BLaER1 (cell line): ENCODE data around the gene PTRH1.

ENCODE experiments used
- H3K27ac ChIP-seq: shearing (Covaris generic); formaldehyde crosslinking; 2 replicates; pipeline ENCODE4 v1.8.1; 2022
- H3K27me3 ChIP-seq: shearing (Covaris generic); formaldehyde crosslinking; 2 replicates; pipeline ENCODE4 v1.8.1; 2022
- H3K36me3 ChIP-seq: shearing (Covaris generic); formaldehyde crosslinking; 2 replicates; pipeline ENCODE4 v1.8.1; 2022
- H3K4me1 ChIP-seq: shearing (Covaris generic); formaldehyde crosslinking; 2 replicates; pipeline ENCODE4 v1.8.1; 2022
- H3K4me2 ChIP-seq: shearing (Covaris generic); formaldehyde crosslinking; 2 replicates; pipeline ENCODE4 v1.8.1; 2022
- H3K4me3 ChIP-seq: shearing (Covaris generic); formaldehyde crosslinking; 2 replicates; pipeline ENCODE4 v1.8.1; 2022
- H3K9ac ChIP-seq: shearing (Covaris generic); formaldehyde crosslinking; 2 replicates; pipeline ENCODE4 v1.8.1; 2022
- H3K9me3 ChIP-seq: shearing (Covaris generic); formaldehyde crosslinking; 2 replicates; pipeline ENCODE4 v1.8.1; 2022
- H4K20me1 ChIP-seq: shearing (Covaris generic); formaldehyde crosslinking; 2 replicates; pipeline ENCODE4 v1.8.1; 2022
- Cebpa-rat ChIP-seq: shearing (Covaris generic); IDR thresholded peaks from 2 replicates; pipeline ENCODE4 v1.8.1; 2022

PTRH1 gene

GRCh38 chr9:127741831-127742434 lies 26.5 kb upstream of the PTRH1 start:
- H3K27me3 ChIP-seq, result no peaks in the 10 kb centered on the region
- H3K4me1 ChIP-seq, result peaks cover 4% of the 10 kb centered on the region
- no peak overlapping the region for H3K4me3 ChIP-seq
- no peak overlapping the region for H3K4me2 ChIP-seq
- H3K36me3 ChIP-seq, result peaks cover 93% of the 10 kb centered on the region
- peaks cover 50% of the 10 kb centered on the region for H4K20me1 ChIP-seq
- no peak overlapping the region for H3K27ac ChIP-seq
- no peaks in the 10 kb centered on the region for H3K9me3 ChIP-seq
- no peak for TF ChIP-seq Cebpa-rat
- no peak overlapping the region for H3K9ac ChIP-seq

DNA sequence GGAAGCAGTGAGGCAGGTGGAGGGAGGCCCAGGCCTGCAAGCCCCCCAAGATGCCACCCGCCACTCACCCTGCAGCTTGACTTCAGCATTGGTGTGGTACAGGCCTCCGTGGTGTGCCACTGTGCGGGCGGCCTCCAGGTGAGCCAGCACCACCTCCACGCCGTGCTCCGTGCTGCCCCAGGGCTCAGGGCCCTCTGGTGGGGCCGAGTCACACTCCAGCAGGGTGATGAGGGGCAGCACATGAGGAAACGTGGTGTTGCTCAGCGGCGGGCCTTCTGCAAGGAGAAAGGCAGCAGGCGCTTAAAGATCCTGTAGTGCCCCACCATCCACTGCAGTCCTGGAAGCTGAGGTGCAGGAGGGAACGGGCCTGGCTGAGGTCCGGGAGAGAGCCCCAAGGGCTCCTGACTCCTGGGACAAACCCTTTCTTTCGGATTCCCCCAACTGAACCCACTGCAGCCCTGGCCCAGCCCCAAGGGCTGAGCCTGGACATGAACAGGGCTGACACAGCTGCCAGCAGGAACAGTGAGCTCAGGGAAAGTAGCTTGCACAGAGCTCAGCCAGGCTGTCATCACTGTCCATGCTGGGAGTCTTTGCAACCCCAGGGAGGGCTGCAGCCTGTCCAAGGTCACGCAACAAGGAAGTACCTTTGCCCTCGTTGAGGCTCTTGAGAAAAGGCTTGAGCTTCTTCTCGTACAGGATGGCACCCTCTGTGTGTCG lies 24.3 kb upstream of the PTRH1 start:
- H3K4me2 ChIP-seq, result no peak overlapping the region
- no peak overlapping the region for H3K9ac ChIP-seq
- H3K27ac ChIP-seq, result 0 out of 2 replicates have a peak overlapping the region, but pooled peaks have one; percentile 4
- no peaks in the 10 kb centered on the region for H3K27me3 ChIP-seq
- peaks cover 21% of the 10 kb centered on the region for H3K4me1 ChIP-seq
- peaks cover 71% of the 10 kb centered on the region for H3K36me3 ChIP-seq
- H3K9me3 ChIP-seq, result no peaks in the 10 kb centered on the region
- H4K20me1 ChIP-seq, result peaks cover 41% of the 10 kb centered on the region
- no peak overlapping the region for H3K4me3 ChIP-seq
- TF ChIP-seq Cebpa-rat, result no peak

DNA sequence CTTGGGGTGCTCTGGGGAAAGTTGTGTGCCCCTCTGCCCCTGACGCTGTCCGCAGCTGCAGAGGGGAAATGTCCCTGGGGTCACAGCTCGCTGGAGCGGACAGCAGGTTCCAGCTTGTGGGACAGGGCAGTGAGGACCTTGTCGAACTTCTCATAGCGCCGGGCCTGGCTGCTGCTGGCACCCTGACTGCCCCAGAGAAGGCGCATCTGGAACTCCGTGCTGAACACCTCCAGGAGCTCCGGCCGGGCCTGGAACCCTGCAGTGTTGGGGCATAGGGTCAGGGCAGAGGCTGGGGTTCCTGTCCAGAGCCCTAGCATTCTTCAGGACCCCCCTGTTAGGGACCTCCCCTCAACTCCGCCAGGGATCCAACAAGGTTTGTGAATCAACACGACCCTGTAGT lies 23.2 kb upstream of the PTRH1 start:
- H3K4me1 ChIP-seq, result peaks cover 30% of the 10 kb centered on the region
- H3K27me3 ChIP-seq, result no peaks in the 10 kb centered on the region
- H3K9ac ChIP-seq, result peak overlapping the region; percentile 27; the same call in 1 of the 2 replicates
- TF ChIP-seq Cebpa-rat, result no peak
- no peak overlapping the region for H3K4me3 ChIP-seq
- H3K27ac ChIP-seq, result no peak overlapping the region
- peaks cover 60% of the 10 kb centered on the region for H3K36me3 ChIP-seq
- H3K9me3 ChIP-seq, result no peaks in the 10 kb centered on the region
- H4K20me1 ChIP-seq, result peaks cover 37% of the 10 kb centered on the region
- H3K4me2 ChIP-seq, result no peak overlapping the region

DNA sequence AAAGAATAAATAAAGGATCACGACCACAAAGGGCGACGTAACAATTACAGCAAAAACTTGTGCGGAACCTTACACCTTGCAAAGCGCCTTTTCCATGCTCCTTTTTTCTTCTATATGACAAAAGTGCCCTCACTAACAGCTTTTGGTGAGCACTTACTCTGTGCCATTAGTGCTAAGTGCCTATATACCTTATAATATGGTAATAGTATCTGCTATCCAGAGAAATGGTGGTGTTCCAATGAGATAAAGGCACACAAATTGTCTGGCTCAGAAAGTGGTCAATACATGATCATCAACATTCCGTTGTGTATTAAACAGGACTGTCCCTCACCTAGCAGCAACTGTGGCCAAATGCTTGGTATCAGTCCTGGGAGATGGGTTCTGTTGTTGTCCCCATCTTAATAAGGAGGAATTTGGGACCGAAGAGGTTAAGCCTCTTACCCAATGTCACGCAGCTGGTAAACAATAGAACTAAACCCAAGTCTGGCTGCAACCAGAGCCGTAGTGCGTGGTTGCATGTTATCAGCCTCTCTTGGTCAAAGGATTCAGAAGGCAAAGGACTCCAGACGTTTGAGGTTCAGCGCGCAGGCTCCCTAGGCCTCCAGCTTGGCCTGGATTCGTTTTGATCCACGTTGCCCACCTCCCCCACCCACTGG lies 20.2 kb upstream of the PTRH1 start:
- no peak overlapping the region for H3K27ac ChIP-seq

DNA sequence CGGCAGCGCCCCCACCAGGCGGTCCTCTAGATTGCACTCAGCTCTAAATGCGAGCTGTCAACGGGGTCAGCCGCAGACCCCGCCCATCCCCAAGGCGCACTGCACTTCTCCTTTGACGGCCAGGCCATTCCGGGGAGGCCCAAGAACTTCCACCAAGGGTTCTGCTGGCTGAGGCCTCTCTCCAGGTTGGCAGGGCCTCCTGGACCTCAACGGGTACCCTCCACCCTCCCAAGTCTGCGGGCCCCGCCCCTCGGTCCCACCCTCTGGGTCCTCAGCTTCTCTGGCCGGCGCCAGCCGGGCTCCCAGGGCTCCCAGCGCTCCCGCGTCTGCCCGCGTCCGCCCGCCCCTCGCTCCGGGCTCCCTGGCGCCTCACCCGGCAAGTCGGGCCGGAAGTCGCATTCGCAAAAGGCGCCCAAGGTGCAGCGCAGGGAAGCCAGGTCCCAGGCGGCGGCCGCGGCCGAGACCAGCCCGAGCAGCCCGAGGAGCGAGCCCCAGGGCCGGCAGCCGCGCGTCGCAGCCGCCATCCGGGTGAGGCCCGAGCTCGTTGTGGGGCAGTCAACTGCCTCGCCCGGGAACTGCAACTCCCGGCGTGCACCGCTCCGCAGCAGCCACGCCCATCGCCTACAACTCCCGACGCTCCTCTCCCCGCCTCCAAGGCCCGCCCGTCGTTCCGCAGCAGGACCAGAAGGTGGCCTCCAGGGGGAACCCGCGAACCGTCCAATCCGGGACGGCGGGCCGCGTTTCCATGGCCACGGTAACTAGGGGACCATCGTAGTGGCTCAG lies 19.5 kb upstream of the PTRH1 start, which contains the start of gene TOR2A:
Gene TOR2A (minus strand): TSS at position 548 of the 783 bp plus-strand sequence. CDS start 24 bp downstream, at position 524.
- Histone ChIP-seq H3K27ac (peak within 1 kb of the TSS; percentile 88), H3K9ac (peak within 1 kb of the TSS; percentile 82), H3K4me2 (peak within 1 kb of the TSS; percentile 73), H3K4me3 (peak within 1 kb of the TSS; percentile 82), H3K4me1 (peaks cover 49% of the 10 kb centered on the region), H3K36me3 (peaks cover 57% of the 10 kb centered on the region), H4K20me1 (peaks cover 19% of the 10 kb centered on the region), H3K9me3 (no peaks in the 10 kb centered on the region), H3K27me3 (no peaks in the 10 kb centered on the region)
- no peak for TF ChIP-seq Cebpa-rat

More for the DNA sequence above, 20.2 kb upstream of the PTRH1 start:
- Histone ChIP-seq H3K36me3 (peaks cover 57% of the 10 kb centered on the region), H3K9ac (no peak overlapping the region), H4K20me1 (peaks cover 24% of the 10 kb centered on the region), H3K4me3 (no peak overlapping the region), H3K27me3 (no peaks in the 10 kb centered on the region), H3K4me1 (peaks cover 49% of the 10 kb centered on the region), H3K4me2 (peak overlapping the region; percentile 73), H3K9me3 (no peaks in the 10 kb centered on the region)
- TF ChIP-seq Cebpa-rat, result no peak

GRCh38 chr9:127734247-127734746 lies 18.8 kb upstream of the PTRH1 start:
- Histone ChIP-seq H3K4me3 (peak overlapping the region; percentile 82), H3K27ac (peak overlapping the region; percentile 36; the same call in 1 of the 2 replicates), H3K4me2 (peak overlapping the region; percentile 73), H3K9me3 (no peaks in the 10 kb centered on the region), H3K4me1 (peaks cover 49% of the 10 kb centered on the region), H4K20me1 (peaks cover 14% of the 10 kb centered on the region), H3K36me3 (peaks cover 55% of the 10 kb centered on the region), H3K27me3 (no peaks in the 10 kb centered on the region), H3K9ac (peak overlapping the region; percentile 82)
- no peak for TF ChIP-seq Cebpa-rat

DNA sequence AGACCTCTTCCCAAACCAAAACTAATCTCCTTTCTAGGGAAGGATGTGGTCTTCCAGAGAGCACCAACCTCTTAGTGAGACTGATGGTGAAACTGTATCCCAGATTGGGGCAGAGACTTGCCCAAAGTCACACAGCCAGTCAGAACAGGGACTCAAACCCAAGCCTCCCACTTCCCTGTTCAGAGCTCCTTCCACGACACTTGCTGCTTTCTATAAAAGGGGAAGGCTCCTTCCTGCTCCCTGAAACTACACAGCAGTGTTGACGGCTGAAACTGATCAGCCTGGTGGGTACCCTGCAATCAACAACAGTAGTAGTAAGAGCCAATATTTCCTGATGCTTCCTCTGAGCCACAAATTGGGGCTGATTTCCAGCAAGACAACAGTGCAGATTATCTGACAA lies 18.2 kb upstream of the PTRH1 start:
- H3K9me3 ChIP-seq, result no peaks in the 10 kb centered on the region

DNA sequence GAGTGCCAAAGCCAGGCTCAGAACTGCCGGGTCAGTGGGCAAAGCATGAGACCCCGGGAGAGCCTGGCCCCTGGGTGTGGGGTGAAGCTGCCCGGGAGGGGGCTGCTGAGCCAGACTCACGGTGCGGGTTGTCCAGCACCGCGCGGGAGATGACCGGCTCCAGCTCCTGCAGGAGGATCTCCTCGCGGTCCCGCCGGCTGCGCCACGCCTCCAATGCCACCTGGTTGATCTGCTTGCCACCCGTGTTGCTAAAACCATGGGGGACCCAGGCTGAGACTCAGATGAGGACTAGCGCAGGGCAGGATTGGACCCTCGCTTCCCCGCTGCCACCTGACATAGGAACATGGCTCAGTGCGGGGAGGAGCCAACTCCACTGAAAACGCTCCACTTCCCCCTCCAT lies 17.0 kb upstream of the PTRH1 start:
- H3K9me3 ChIP-seq, result no peaks in the 10 kb centered on the region
- peaks cover 42% of the 10 kb centered on the region for H3K36me3 ChIP-seq
- no peak overlapping the region for H3K9ac ChIP-seq

More for the DNA sequence above, 18.2 kb upstream of the PTRH1 start:
- H3K36me3 ChIP-seq, result peaks cover 51% of the 10 kb centered on the region
- H3K27ac ChIP-seq, result peak overlapping the region; percentile 7; the same call in 1 of the 2 replicates
- H4K20me1 ChIP-seq, result peaks cover 12% of the 10 kb centered on the region
- H3K4me3 ChIP-seq, result no peak overlapping the region
- TF ChIP-seq Cebpa-rat, result no peak
- H3K4me1 ChIP-seq, result peaks cover 49% of the 10 kb centered on the region
- no peaks in the 10 kb centered on the region for H3K27me3 ChIP-seq
- H3K9ac ChIP-seq, result 0 out of 2 replicates have a peak overlapping the region, but pooled peaks have one; percentile 45
- peak overlapping the region; percentile 73 for H3K4me2 ChIP-seq

GRCh38 chr9:127731938-127732337 lies 16.5 kb upstream of the PTRH1 start:
- no peak for TF ChIP-seq Cebpa-rat
- H3K9me3 ChIP-seq, result no peaks in the 10 kb centered on the region
- no peaks in the 10 kb centered on the region for H3K27me3 ChIP-seq
- H3K4me2 ChIP-seq, result no peak overlapping the region
- peaks cover 42% of the 10 kb centered on the region for H3K36me3 ChIP-seq
- H3K4me1 ChIP-seq, result peaks cover 45% of the 10 kb centered on the region
- no peak overlapping the region; the same call in 1 of the 2 replicates for H3K27ac ChIP-seq
- H4K20me1 ChIP-seq, result peaks cover 6% of the 10 kb centered on the region; the same call in 1 of the 2 replicates
- no peak overlapping the region for H3K9ac ChIP-seq
- no peak overlapping the region for H3K4me3 ChIP-seq

More for the DNA sequence above, 17.0 kb upstream of the PTRH1 start:
- TF ChIP-seq Cebpa-rat, result no peak
- H3K27ac ChIP-seq, result no peak overlapping the region; the same call in 1 of the 2 replicates
- no peaks in the 10 kb centered on the region for H3K27me3 ChIP-seq
- no peak overlapping the region for H3K4me3 ChIP-seq
- peaks cover 6% of the 10 kb centered on the region; the same call in 1 of the 2 replicates for H4K20me1 ChIP-seq
- H3K4me2 ChIP-seq, result no peak overlapping the region
- H3K4me1 ChIP-seq, result peaks cover 49% of the 10 kb centered on the region
